HEK293 (cell line): ENCODE measurements around the gene KCNS3.

ENCODE experiments used
- CTCF ChIA-PET: fragments of 350-600 bp; formaldehyde crosslinking; extraction: SDS; loops from one replicate; lab custom pipeline; 2021; ENCODE audit warnings: antibody characterized with exemption; lab: Yijun Ruan, JAX
- POLR2A ChIA-PET: fragments of 300-600 bp; formaldehyde crosslinking; extraction: SDS; loops from one replicate; lab custom pipeline; 2020; ENCODE audit warnings: antibody characterized with exemption, inconsistent platforms; lab: Yijun Ruan, JAX
- H3K27ac ChIP-seq: fragments of 200-500 bp; sonication (Bioruptor generic); 2 replicates; pipeline ENCODE4 v1.5.1; 2014; ENCODE audit warnings: low read depth, low read length, control low read depth, inconsistent platforms; ENCODE audit errors: extremely low read depth
- H3K36me3 ChIP-seq, 2 experiments: fragments of 200-500 bp in 1 of 2; sonication (Bioruptor generic) in 1 of 2; 1 replicate in 1 of 2; 2 replicates in 1 of 2; pipeline ENCODE4 v1.5.1; 2014 to 2017; ENCODE audit warnings: inconsistent platforms in 2 of 2, low read length in 2 of 2; ENCODE audit not compliant: control insufficient read depth in 2 of 2, insufficient read depth in 1 of 2
- H3K4me1 ChIP-seq: fragments of 200-500 bp; sonication (Bioruptor generic); 2 replicates; pipeline ENCODE4 v1.5.1; 2014; ENCODE audit warnings: mild to moderate bottlenecking, low read length, inconsistent platforms; ENCODE audit not compliant: control insufficient read depth, insufficient read depth
- H3K4me3 ChIP-seq: 2 replicates; pipeline ENCODE4 v1.5.1; 2011; ENCODE audit warnings: low read depth, mild to moderate bottlenecking, control low read depth, low read length, moderate library complexity
- H3K9me3 ChIP-seq: fragments of 200-500 bp; sonication (Bioruptor generic); 2 replicates; pipeline ENCODE4 v1.5.1; 2014; ENCODE audit warnings: low read depth, low read length, inconsistent platforms; ENCODE audit not compliant: control insufficient read depth, insufficient read depth
- ZBTB8A ChIP-seq: fragments of 450-650 bp; formaldehyde crosslinking; IDR thresholded peaks from 2 replicates; pipeline ENCODE4 v1.5.1; 2016; ENCODE audit warnings: missing biosample characterization, missing genetic modification characterization
- ZFHX2 ChIP-seq: fragments of 450-650 bp; formaldehyde crosslinking; conservative IDR thresholded peaks from 2 replicates; pipeline ENCODE4 v1.5.1; 2016; ENCODE audit warnings: missing biosample characterization, missing genetic modification characterization
- ZFP3 ChIP-seq: fragments of 450-650 bp; formaldehyde crosslinking; IDR thresholded peaks from 2 replicates; pipeline ENCODE4 v1.5.1; 2016; ENCODE audit warnings: low read depth, missing biosample characterization, missing genetic modification characterization
- ZNF140 ChIP-seq: fragments of 450-650 bp; formaldehyde crosslinking; IDR thresholded peaks from 2 replicates; pipeline ENCODE4 v1.5.1; 2016; ENCODE audit warnings: missing biosample characterization, missing genetic modification characterization
- ZNF174 ChIP-seq: fragments of 450-650 bp; formaldehyde crosslinking; IDR thresholded peaks from 2 replicates; pipeline ENCODE4 v1.5.0; 2017; ENCODE audit warnings: missing biosample characterization, mild to moderate bottlenecking, missing genetic modification characterization
- ZNF223 ChIP-seq: fragments of 450-650 bp; formaldehyde crosslinking; IDR thresholded peaks from 2 replicates; pipeline ENCODE4 v1.5.1; 2016; ENCODE audit warnings: missing biosample characterization, missing genetic modification characterization
- ZNF23 ChIP-seq: fragments of 450-650 bp; formaldehyde crosslinking; IDR thresholded peaks from 2 replicates; pipeline ENCODE4 v1.5.1; 2016; ENCODE audit warnings: missing biosample characterization, missing genetic modification characterization, borderline replicate concordance
- ZNF26 ChIP-seq: fragments of 450-650 bp; formaldehyde crosslinking; IDR thresholded peaks from 2 replicates; pipeline ENCODE4 v1.5.1; 2016; ENCODE audit warnings: missing biosample characterization, missing genetic modification characterization
- ZNF274 ChIP-seq, 2 experiments: fragments of 200-500 bp in 1 of 2; fragments of 450-650 bp in 1 of 2; sonication (Bioruptor generic) in 1 of 2; formaldehyde crosslinking in 1 of 2; IDR thresholded peaks; 2 replicates each; pipeline versions ENCODE4 v1.5.1 to v1.6.1; 2014 to 2016; ENCODE audit warnings: borderline replicate concordance in 1 of 2, inconsistent platforms in 1 of 2, low read length in 1 of 2, missing biosample characterization in 1 of 2, missing genetic modification characterization in 1 of 2
- ZNF558 ChIP-seq: fragments of 450-650 bp; formaldehyde crosslinking; IDR thresholded peaks from 2 replicates; pipeline ENCODE4 v1.5.1; 2016; ENCODE audit warnings: missing biosample characterization, missing genetic modification characterization
- ZNF626 ChIP-seq: fragments of 450-650 bp; sonication (Bioruptor Pico); formaldehyde crosslinking; IDR thresholded peaks from 2 replicates; pipeline ENCODE4 v1.5.1; 2018; ENCODE audit warnings: missing biosample characterization, missing genetic modification characterization, inconsistent platforms
- ZNF658 ChIP-seq: fragments of 450-650 bp; formaldehyde crosslinking; IDR thresholded peaks from 2 replicates; pipeline ENCODE4; 2016; ENCODE audit warnings: missing biosample characterization, missing genetic modification characterization
- ZNF692 ChIP-seq: fragments of 450-650 bp; formaldehyde crosslinking; IDR thresholded peaks from 2 replicates; pipeline ENCODE4 v1.5.1; 2016; ENCODE audit warnings: missing biosample characterization, missing genetic modification characterization
- TF ChIP-seq, protein P1 (sequence below): fragments of 450-650 bp; formaldehyde crosslinking; IDR thresholded peaks from 2 replicates; pipeline ENCODE4 v1.5.1; 2017; ENCODE audit warnings: missing biosample characterization, missing genetic modification characterization
- TF ChIP-seq, protein P2 (sequence below): fragments of 450-650 bp; formaldehyde crosslinking; IDR thresholded peaks from 2 replicates; pipeline ENCODE4 v1.5.1; 2016; ENCODE audit warnings: missing biosample characterization, missing genetic modification characterization
- TF ChIP-seq, protein P3 (sequence below): fragments of 450-650 bp; formaldehyde crosslinking; IDR thresholded peaks from 2 replicates; pipeline ENCODE4 v1.5.1; 2016; ENCODE audit warnings: missing biosample characterization, missing genetic modification characterization, borderline replicate concordance

The KCNS3 gene

DNA sequence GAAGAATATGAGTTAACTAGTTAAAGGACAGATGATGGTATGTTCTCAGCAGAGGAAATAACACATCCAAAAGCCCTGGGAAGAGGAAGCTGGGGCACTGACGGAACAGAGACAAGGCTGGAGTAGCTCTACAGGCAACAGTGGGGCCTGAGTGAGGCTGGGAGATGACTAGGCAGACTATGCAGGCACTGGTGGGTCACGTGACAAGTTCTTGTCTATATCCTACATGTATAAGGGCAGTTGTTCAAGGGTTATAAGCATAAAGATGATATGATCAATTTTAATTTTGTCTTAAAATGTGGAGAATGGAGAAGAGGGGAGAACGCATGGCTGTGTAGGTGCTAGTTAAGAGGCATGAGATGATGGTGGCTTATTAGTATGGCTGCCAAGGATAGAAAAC is 68.6 kb downstream of the KCNS3 start:
- no peak overlapping the region for H3K27ac ChIP-seq
- TF ChIP-seq, protein P1, sequence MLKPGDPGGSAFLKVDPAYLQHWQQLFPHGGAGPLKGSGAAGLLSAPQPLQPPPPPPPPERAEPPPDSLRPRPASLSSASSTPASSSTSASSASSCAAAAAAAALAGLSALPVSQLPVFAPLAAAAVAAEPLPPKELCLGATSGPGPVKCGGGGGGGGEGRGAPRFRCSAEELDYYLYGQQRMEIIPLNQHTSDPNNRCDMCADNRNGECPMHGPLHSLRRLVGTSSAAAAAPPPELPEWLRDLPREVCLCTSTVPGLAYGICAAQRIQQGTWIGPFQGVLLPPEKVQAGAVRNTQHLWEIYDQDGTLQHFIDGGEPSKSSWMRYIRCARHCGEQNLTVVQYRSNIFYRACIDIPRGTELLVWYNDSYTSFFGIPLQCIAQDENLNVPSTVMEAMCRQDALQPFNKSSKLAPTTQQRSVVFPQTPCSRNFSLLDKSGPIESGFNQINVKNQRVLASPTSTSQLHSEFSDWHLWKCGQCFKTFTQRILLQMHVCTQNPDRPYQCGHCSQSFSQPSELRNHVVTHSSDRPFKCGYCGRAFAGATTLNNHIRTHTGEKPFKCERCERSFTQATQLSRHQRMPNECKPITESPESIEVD (tag by site-specific recombination) = no peak
- TF ChIP-seq, protein P2, sequence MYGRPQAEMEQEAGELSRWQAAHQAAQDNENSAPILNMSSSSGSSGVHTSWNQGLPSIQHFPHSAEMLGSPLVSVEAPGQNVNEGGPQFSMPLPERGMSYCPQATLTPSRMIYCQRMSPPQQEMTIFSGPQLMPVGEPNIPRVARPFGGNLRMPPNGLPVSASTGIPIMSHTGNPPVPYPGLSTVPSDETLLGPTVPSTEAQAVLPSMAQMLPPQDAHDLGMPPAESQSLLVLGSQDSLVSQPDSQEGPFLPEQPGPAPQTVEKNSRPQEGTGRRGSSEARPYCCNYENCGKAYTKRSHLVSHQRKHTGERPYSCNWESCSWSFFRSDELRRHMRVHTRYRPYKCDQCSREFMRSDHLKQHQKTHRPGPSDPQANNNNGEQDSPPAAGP (tag by site-specific recombination) = no peak
- TF ChIP-seq ZNF26 (tag by site-specific recombination) (no peak), ZNF658 (tag by site-specific recombination) (no peak), ZNF558 (no peak), ZNF274 (IDR thresholded peaks at IDR 0.05; ENCODE audit: low read length) (no peak), ZNF274 (tag by site-specific recombination; IDR thresholded peaks at IDR 0.05; ENCODE audit: borderline replicate concordance) (no peak), ZNF174 (no peak), ZBTB8A (no peak), ZNF692 (tag by site-specific recombination) (no peak), ZNF223 (no peak), ZFP3 (tag by site-specific recombination) (no peak), ZNF23 (tag by site-specific recombination) (no peak), ZNF140 (tag by site-specific recombination) (no peak), ZNF626 (tag by site-specific recombination) (no peak), ZFHX2 (tag by site-specific recombination) (no peak)
- TF ChIP-seq, protein P3, sequence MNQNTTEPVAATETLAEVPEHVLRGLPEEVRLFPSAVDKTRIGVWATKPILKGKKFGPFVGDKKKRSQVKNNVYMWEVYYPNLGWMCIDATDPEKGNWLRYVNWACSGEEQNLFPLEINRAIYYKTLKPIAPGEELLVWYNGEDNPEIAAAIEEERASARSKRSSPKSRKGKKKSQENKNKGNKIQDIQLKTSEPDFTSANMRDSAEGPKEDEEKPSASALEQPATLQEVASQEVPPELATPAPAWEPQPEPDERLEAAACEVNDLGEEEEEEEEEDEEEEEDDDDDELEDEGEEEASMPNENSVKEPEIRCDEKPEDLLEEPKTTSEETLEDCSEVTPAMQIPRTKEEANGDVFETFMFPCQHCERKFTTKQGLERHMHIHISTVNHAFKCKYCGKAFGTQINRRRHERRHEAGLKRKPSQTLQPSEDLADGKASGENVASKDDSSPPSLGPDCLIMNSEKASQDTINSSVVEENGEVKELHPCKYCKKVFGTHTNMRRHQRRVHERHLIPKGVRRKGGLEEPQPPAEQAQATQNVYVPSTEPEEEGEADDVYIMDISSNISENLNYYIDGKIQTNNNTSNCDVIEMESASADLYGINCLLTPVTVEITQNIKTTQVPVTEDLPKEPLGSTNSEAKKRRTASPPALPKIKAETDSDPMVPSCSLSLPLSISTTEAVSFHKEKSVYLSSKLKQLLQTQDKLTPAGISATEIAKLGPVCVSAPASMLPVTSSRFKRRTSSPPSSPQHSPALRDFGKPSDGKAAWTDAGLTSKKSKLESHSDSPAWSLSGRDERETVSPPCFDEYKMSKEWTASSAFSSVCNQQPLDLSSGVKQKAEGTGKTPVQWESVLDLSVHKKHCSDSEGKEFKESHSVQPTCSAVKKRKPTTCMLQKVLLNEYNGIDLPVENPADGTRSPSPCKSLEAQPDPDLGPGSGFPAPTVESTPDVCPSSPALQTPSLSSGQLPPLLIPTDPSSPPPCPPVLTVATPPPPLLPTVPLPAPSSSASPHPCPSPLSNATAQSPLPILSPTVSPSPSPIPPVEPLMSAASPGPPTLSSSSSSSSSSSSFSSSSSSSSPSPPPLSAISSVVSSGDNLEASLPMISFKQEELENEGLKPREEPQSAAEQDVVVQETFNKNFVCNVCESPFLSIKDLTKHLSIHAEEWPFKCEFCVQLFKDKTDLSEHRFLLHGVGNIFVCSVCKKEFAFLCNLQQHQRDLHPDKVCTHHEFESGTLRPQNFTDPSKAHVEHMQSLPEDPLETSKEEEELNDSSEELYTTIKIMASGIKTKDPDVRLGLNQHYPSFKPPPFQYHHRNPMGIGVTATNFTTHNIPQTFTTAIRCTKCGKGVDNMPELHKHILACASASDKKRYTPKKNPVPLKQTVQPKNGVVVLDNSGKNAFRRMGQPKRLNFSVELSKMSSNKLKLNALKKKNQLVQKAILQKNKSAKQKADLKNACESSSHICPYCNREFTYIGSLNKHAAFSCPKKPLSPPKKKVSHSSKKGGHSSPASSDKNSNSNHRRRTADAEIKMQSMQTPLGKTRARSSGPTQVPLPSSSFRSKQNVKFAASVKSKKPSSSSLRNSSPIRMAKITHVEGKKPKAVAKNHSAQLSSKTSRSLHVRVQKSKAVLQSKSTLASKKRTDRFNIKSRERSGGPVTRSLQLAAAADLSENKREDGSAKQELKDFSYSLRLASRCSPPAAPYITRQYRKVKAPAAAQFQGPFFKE = no peak
- H3K36me3 ChIP-seq = no peaks in the 10 kb centered on the region
- H3K4me1 ChIP-seq = no peaks in the 10 kb centered on the region
- ChIA-PET POLR2A (no interaction called here), CTCF (no interaction called here)
- no peak overlapping the region for H3K4me3 ChIP-seq
- no peaks in the 10 kb centered on the region for H3K9me3 ChIP-seq
